Breast epithelium (tissue), 4 donors: Measurements from ENCODE around the gene LHFPL2. TPM values are rescaled to one million over a fixed set of nuclear protein-coding genes. Genes with fewer than 3 reads are reported as not detected.

Experiments used
- DNase-seq, 2 donors: peaks; one replicate each; pipeline ENCODE4 v3.0.0-alpha.2; 2019; ENCODE audit warnings: low spot score in 2 of 2
- H3K27ac ChIP-seq, 2 donors: fragments of 200-600 bp; sonication (generic) in 1 of 2; one replicate each; pipeline ENCODE4 v1.5.1; 2016 to 2019; ENCODE audit warnings: mild to moderate bottlenecking in 1 of 2
- H3K27me3 ChIP-seq, 2 donors: fragments of 200-600 bp; sonication (generic) in 1 of 2; one replicate each; pipeline versions ENCODE4 v1.5.1 to v1.6.0; 2017 to 2019; ENCODE audit warnings: control low read depth in 1 of 2, mild to moderate bottlenecking in 1 of 2
- H3K36me3 ChIP-seq: fragments of 200-600 bp; one replicate; pipeline ENCODE4 v1.5.1; 2019
- H3K4me1 ChIP-seq, 2 donors: fragments of 200-600 bp; sonication (generic); one replicate each; pipeline ENCODE4 v1.5.1; 2016 to 2019; ENCODE audit warnings: control low read depth in 1 of 2
- H3K4me3 ChIP-seq, 3 donors: fragments of 200-600 bp; sonication (generic); 1 replicate in 2 of 3; 2 replicates in 1 of 3; pipeline ENCODE4 v1.5.1; 2016 to 2019; ENCODE audit warnings: mild to moderate bottlenecking in 3 of 3, moderate library complexity in 2 of 3
- H3K9me3 ChIP-seq, 2 donors: fragments of 200-600 bp; sonication (generic) in 1 of 2; one replicate each; pipeline ENCODE4 v1.5.1; 2016 to 2019; ENCODE audit warnings: control low read depth in 1 of 2
- CTCF ChIP-seq, 3 donors: fragments of 450-650 bp; IDR thresholded peaks; one replicate each; pipeline ENCODE4 v1.5.1; 2016 to 2017; ENCODE audit warnings: antibody characterized with exemption in 3 of 3, mild to moderate bottlenecking in 3 of 3, moderate library complexity in 3 of 3
- POLR2A ChIP-seq: fragments of 450-650 bp; IDR thresholded peaks from one replicate; pipeline ENCODE4 v1.6.1; 2016; ENCODE audit warnings: antibody characterized with exemption, mild to moderate bottlenecking, moderate library complexity
- POLR2AphosphoS5 ChIP-seq, 3 donors: sonication (generic); formaldehyde crosslinking; IDR thresholded peaks; one replicate each; pipeline ENCODE4 v1.6.1; 2017; ENCODE audit warnings: antibody characterized with exemption in 3 of 3
- intact Hi-C: fragments of 100-400 bp; cut with DNase I; formaldehyde crosslinking; loops from one replicate; pipeline ENCODE4 v1.15.1; 2023; ENCODE audit warnings: low total_unique reads
- total RNA-seq, 3 donors: library from RNA; depleted of rRNA; stranded (reverse); fragments of >200 nt; gene quantifications; one replicate each; pipeline ENCODE4 v1.1.0, GENCODE V29; 2016

Gene LHFPL2
- total RNA-seq, 3 donors from 2014 or later, result 36.8 to 61.8 (median 41.3) TPM

- Histone ChIP-seq H3K9me3 (no peaks in the 10 kb centered on the region), H3K27me3 (no peaks in the 10 kb centered on the region), H3K36me3 (no peaks in the 10 kb centered on the region), H3K27ac (peak overlapping the region in 1 of 2 donors; percentile 85), H3K4me3 (no peak overlapping the region), H3K4me1 (peaks cover 0 to 15% of the 10 kb centered on the region in 2 donors)
- intact Hi-C loops, result no loop called here
- TF ChIP-seq POLR2AphosphoS5 (IDR thresholded peaks at IDR 0.05) (no peak), CTCF (IDR thresholded peaks at IDR 0.05) (no peak), POLR2A (no peak)
- no peak for DNase-seq
These were observed 11.9 kb downstream of the LHFPL2 start for GRCh38 chr5:78636682-78637081.

GRCh38 chr5:78634634-78635033 lies 13.9 kb downstream of the LHFPL2 start:
- H3K9me3 ChIP-seq, result no peaks in the 10 kb centered on the region
- DNase-seq, result no peak
- H3K27ac ChIP-seq, result peak overlapping the region; percentile 42 to 50
- peaks cover 0 to 10% of the 10 kb centered on the region in 2 donors for H3K4me1 ChIP-seq
- no peaks in the 10 kb centered on the region for H3K27me3 ChIP-seq
- intact Hi-C loops, result no loop called here
- no peaks in the 10 kb centered on the region for H3K36me3 ChIP-seq
- H3K4me3 ChIP-seq, result no peak overlapping the region
- TF ChIP-seq POLR2AphosphoS5 (IDR thresholded peaks at IDR 0.05) (no peak), CTCF (IDR thresholded peaks at IDR 0.05) (no peak), POLR2A (no peak)

- no peaks in the 10 kb centered on the region for H3K27me3 ChIP-seq
- H3K4me1 ChIP-seq, result peaks cover 0 to 10% of the 10 kb centered on the region in 2 donors
- no peaks in the 10 kb centered on the region for H3K9me3 ChIP-seq
- H3K36me3 ChIP-seq, result no peaks in the 10 kb centered on the region
- H3K27ac ChIP-seq, result peak overlapping the region; percentile 42 to 50
- TF ChIP-seq CTCF (IDR thresholded peaks at IDR 0.05) (no peak), POLR2AphosphoS5 (IDR thresholded peaks at IDR 0.05) (no peak), POLR2A (no peak)
- no peak overlapping the region for H3K4me3 ChIP-seq
- intact Hi-C loops, result no loop called here
- DNase-seq, result no peak
These were observed 14.3 kb downstream of the LHFPL2 start for GRCh38 chr5:78634229-78634628.

- H3K36me3 ChIP-seq, result no peaks in the 10 kb centered on the region
- no peaks in the 10 kb centered on the region for H3K27me3 ChIP-seq
- H3K27ac ChIP-seq, result no peak overlapping the region
- TF ChIP-seq POLR2A, result no peak
- TF ChIP-seq POLR2AphosphoS5 (IDR thresholded peaks at IDR 0.05), result no peak
- TF ChIP-seq CTCF (IDR thresholded peaks at IDR 0.05), result no peak
- no peak overlapping the region for H3K4me3 ChIP-seq
- H3K9me3 ChIP-seq, result no peaks in the 10 kb centered on the region
- DNase-seq, result no peak
- intact Hi-C loops, result no loop called here
- H3K4me1 ChIP-seq, result peaks cover 0 to 10% of the 10 kb centered on the region in 2 donors
These were observed 14.9 kb downstream of the LHFPL2 start for GRCh38 chr5:78633700-78634099.

- intact Hi-C loops, result no loop called here
- Histone ChIP-seq H3K36me3 (no peaks in the 10 kb centered on the region), H3K27me3 (no peaks in the 10 kb centered on the region), H3K4me3 (no peak overlapping the region), H3K27ac (no peak overlapping the region), H3K9me3 (no peaks in the 10 kb centered on the region), H3K4me1 (peaks cover 0 to 3% of the 10 kb centered on the region in 2 donors)
- no peak for DNase-seq
- TF ChIP-seq POLR2AphosphoS5 (IDR thresholded peaks at IDR 0.05), result no peak
- no peak for TF ChIP-seq CTCF (IDR thresholded peaks at IDR 0.05)
- TF ChIP-seq POLR2A, result no peak
These were observed 16.1 kb downstream of the LHFPL2 start for GRCh38 chr5:78632467-78632866.
